Common myeloid progenitor, CD34-positive (primary cell): ENCODE results near the gene WIF1. TPM values are rescaled to one million over a fixed set of nuclear protein-coding genes. Genes with fewer than 3 reads are reported as not detected.
A peak's percentile ranks its signal among the peaks of the same experiment; 100 is the strongest.

Source experiments
- CTCF ChIA-PET: fragments of 350-600 bp; sonication (Branson Sonifier 250); formaldehyde crosslinking; loops from one replicate; lab custom pipeline; 2021; ENCODE audit warnings: antibody characterized with exemption; lab: Charles Lee
- POLR2A ChIA-PET: fragments of 350-600 bp; sonication (Branson Sonifier 250); formaldehyde crosslinking; loops from one replicate; lab custom pipeline; 2021; ENCODE audit warnings: antibody characterized with exemption; lab: Charles Lee
- DNase-seq, 3 donors: peaks; one replicate each; pipeline versions ENCODE4 v3.0.0 to v3.0.0-alpha.2; 2013
- H3K27ac ChIP-seq, 2 experiments: 1 replicate in 1 of 2; 2 replicates in 1 of 2; pipeline ENCODE4 v1.7.0; 2013; ENCODE audit warnings: inconsistent platforms in 2 of 2, low read length in 2 of 2, mild to moderate bottlenecking in 2 of 2, low read depth in 1 of 2, moderate library complexity in 1 of 2; ENCODE audit not compliant: severe bottlenecking in 2 of 2, insufficient read depth in 1 of 2, poor library complexity in 1 of 2
- H3K27me3 ChIP-seq, 5 experiments: replicated peaks in 2 of 5; 1 replicate in 3 of 5; 2 replicates in 2 of 5; pipeline versions ENCODE4 v1.6.1 to v1.7.0; 2013; ENCODE audit warnings: low read length in 4 of 5, mild to moderate bottlenecking in 2 of 5, moderate library complexity in 2 of 5, inconsistent platforms in 1 of 5; ENCODE audit not compliant: insufficient read depth in 5 of 5, control insufficient read depth in 4 of 5
- H3K36me3 ChIP-seq, 4 experiments: 1 replicate in 2 of 4; 2 replicates in 2 of 4; pipeline versions ENCODE4 v1.6.1 to v1.7.0; 2013; ENCODE audit warnings: low read length in 3 of 4, control low read depth in 1 of 4, mild to moderate bottlenecking in 1 of 4; ENCODE audit not compliant: control insufficient read depth in 4 of 4, insufficient read depth in 4 of 4
- H3K4me1 ChIP-seq, 4 experiments: 1 replicate in 3 of 4; 2 replicates in 1 of 4; pipeline versions ENCODE4 v1.6.1 to v1.7.1; 2013; ENCODE audit warnings: low read length in 3 of 4, mild to moderate bottlenecking in 3 of 4, control low read depth in 1 of 4, inconsistent platforms in 1 of 4, moderate library complexity in 1 of 4; ENCODE audit not compliant: control insufficient read depth in 4 of 4, insufficient read depth in 4 of 4; ENCODE audit errors: control extremely low read depth in 1 of 4
- H3K4me3 ChIP-seq, 7 experiments: 1 replicate in 4 of 7; 2 replicates in 3 of 7; pipeline versions ENCODE4 v1.5.1 to v1.7.0; 2013; ENCODE audit warnings: mild to moderate bottlenecking in 7 of 7, low read length in 6 of 7, moderate library complexity in 6 of 7, inconsistent platforms in 2 of 7, low read depth in 2 of 7, control low read depth in 1 of 7; ENCODE audit not compliant: insufficient read depth in 4 of 7, control insufficient read depth in 1 of 7; ENCODE audit errors: extremely low read depth in 1 of 7
- H3K9me3 ChIP-seq, 5 experiments: 1 replicate in 4 of 5; 2 replicates in 1 of 5; pipeline versions ENCODE4 v1.6.1 to v1.7.1; 2013; ENCODE audit warnings: low read length in 4 of 5, mild to moderate bottlenecking in 2 of 5, inconsistent platforms in 1 of 5, low read depth in 1 of 5, moderate library complexity in 1 of 5; ENCODE audit not compliant: control insufficient read depth in 4 of 5, insufficient read depth in 2 of 5; ENCODE audit errors: control extremely low read depth in 1 of 5
- WGBS: methylation state at CpG from one replicate; pipeline ENCODE4 v1.1.5; 2013; ENCODE audit not compliant: insufficient coverage; 5-methylcytosine and 5-hydroxymethylcytosine counted together
- polyA plus RNA-seq: library from polyadenylated mRNA; unstranded; fragments of 120-200 nt; gene quantifications from one replicate; pipeline ENCODE4 v1.2.1, GENCODE V29; 2013

WIF1 gene, protein sequence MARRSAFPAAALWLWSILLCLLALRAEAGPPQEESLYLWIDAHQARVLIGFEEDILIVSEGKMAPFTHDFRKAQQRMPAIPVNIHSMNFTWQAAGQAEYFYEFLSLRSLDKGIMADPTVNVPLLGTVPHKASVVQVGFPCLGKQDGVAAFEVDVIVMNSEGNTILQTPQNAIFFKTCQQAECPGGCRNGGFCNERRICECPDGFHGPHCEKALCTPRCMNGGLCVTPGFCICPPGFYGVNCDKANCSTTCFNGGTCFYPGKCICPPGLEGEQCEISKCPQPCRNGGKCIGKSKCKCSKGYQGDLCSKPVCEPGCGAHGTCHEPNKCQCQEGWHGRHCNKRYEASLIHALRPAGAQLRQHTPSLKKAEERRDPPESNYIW
- polyA plus RNA-seq: 0.08 TPM

DNA sequence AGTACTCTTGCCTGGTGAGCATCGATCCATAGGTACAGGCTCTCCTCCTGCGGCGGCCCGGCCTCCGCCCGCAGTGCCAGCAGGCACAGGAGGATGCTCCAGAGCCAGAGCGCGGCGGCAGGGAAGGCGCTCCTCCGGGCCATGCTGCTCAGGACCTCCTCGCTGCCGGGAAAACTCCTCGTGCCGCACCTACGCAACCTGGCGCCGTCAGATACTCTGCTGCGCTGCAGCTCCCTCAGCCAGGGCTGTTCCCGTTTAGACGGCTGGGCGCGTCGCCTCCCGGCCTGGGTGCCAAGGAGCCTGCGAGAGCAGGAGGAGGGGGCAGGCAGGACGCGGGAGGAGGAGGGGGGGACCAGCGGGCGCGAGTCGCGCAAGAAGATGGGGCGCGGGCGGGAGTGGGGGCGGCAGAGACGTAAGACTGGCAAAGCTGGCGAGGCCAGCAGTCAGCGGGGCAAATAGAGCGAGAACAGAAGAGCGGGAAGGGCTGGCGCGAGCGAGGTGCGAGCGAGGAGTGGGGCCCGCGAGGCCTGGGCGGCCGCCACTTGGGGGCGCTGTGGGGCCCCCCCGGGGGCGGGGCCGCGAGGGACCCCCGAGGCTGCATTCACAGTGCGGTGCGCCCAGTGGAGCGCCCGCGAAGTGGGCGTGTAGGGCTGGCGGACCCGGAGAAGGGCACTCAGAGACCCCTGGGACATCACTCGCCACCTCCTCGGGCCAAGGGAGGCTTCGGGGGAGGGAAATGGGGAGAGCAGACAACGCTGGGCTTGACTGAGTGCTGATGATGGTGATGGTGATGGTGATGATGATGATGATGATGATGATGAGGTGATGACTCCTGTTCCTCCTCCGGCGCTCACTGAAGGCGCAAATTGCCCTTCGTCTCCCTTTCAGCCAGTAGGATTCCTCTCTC, at the start of gene WIF1:
WIF1 (minus strand) TSS at position 257 of the 907 bp plus-strand sequence; CDS start at position 143, 114 bp downstream.
- H3K9me3 ChIP-seq: no peaks in the 10 kb centered on the region
- H3K4me3 ChIP-seq: peak within 1 kb of the TSS; percentile 27 to 63 (median 50)
- POLR2A ChIA-PET: interaction anchor here (0.6 kb wide), 1 partner anchor 649 kb away, joined by 3 read pairs; no protein-coding TSS in a partner anchor
- peaks cover 8 to 35% (median 20%) of the 10 kb centered on the region in 5 experiments for H3K27me3 ChIP-seq
- no peaks in the 10 kb centered on the region for H3K36me3 ChIP-seq
- CTCF ChIA-PET: interaction anchor here (0.7 to 2.8 kb wide), 9 partner anchors 9 to 231 kb away, joined by 3 to 15 read pairs (median 3); no protein-coding TSS in a partner anchor
- H3K27ac ChIP-seq: no peak within 1 kb of the TSS
- peaks cover 0 to 30% (median 22%) of the 10 kb centered on the region in 4 experiments for H3K4me1 ChIP-seq
- peak; percentile 44 to 68 (median 63) for DNase-seq
- WGBS: 3% methylated on average over 61 of the region's 73 CpGs

DNA sequence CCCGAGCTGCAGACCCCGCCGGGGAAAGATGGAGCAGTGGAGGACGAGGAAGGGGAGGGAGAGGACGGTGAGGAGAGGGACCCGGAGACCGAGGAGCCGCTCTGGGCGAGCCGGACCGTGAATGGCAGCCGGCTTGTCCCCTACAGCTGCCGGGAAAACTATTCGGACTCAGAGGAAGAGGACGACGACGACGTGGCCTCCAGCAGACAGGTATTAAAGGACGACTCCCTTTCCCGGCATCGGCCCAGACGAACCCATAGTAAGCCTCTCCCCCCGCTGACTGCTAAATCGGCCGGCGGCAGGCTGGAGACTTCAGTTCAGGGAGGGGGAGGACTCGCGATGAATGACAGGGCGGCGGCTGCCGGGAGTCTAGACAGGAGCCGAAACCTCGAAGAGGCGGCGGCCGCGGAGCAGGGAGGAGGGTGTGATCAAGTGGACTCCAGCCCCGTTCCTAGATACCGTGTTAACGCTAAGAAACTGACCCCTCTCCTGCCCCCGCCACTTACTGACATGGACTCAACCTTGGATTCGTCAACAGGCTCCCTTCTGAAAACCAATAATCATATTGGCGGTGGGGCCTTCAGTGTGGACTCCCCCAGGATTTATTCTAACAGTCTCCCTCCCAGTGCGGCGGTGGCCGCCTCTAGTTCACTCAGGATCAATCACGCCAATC, 49.2 kb upstream of the WIF1 start:
- Histone ChIP-seq H3K27me3 (no peaks in the 10 kb centered on the region), H3K27ac (peak overlapping the region; percentile 92 to 96), H3K4me1 (peaks cover 15 to 52% (median 35%) of the 10 kb centered on the region in 4 experiments), H3K36me3 (peaks cover 0 to 12% (median 5%) of the 10 kb centered on the region in 4 experiments), H3K9me3 (no peaks in the 10 kb centered on the region), H3K4me3 (peak overlapping the region; percentile 75 to 100 (median 96))
- 0% methylated on average over 43 of the region's 47 CpGs for WGBS
- POLR2A ChIA-PET: interaction anchor here (0.6 to 2.8 kb wide), 4 partner anchors 10 to 62 kb away, joined by 3 to 14 read pairs (median 4); no protein-coding TSS in a partner anchor
- CTCF ChIA-PET: interaction anchor here (1.2 to 2.7 kb wide), 7 partner anchors 8 to 110 kb away, joined by 3 to 23 read pairs (median 5); no protein-coding TSS in a partner anchor
- DNase-seq: peak; percentile 34 to 70 (median 50)

DNA sequence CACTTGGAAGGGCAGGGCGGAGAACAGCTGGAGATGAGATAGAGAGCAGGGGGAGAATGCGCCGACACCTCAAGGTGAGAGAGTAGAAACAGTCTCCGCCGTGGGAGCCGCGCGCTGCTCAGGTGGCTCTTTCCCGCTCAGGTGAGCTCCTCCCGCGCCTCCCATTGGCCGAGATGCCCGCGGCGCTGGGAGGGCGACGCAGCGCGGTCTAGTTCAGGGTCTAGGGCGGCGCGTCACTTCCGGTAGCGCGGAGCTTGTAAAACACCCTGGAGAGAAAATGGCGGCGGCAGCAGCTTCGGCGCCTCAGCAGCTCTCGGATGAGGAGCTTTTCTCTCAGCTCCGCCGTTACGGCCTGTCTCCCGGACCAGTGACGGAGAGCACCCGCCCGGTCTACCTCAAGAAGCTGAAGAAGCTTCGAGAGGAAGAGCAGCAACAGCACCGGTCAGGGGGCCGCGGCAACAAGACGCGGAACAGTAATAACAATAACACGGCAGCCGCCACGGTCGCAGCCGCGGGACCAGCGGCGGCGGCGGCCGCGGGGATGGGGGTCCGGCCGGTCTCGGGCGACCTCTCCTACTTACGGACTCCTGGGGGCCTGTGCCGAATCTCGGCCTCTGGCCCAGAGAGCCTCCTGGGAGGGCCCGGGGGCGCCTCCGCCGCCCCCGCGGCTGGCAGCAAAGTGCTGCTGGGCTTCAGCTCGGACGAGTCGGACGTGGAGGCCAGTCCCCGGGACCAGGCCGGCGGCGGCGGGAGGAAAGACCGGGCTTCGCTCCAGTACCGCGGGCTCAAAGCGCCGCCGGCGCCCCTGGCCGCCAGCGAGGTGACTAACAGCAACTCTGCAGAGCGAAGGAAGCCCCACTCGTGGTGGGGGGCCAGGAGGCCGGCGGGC, 48.5 kb upstream of the WIF1 start, which contains the start of gene LEMD3:
LEMD3 (plus strand) TSS at position 264 of the 889 bp plus-strand sequence; CDS start at position 278, 14 bp downstream.
- peak within 1 kb of the TSS; percentile 75 to 100 (median 96) for H3K4me3 ChIP-seq
- WGBS: 0% methylated on average over 81 of the region's 91 CpGs
- peak; percentile 94 to 97 (median 96) for DNase-seq
- H3K9me3 ChIP-seq: no peaks in the 10 kb centered on the region
- ChIA-PET POLR2A (interaction anchor here (0.6 to 2.8 kb wide), 5 partner anchors 17 to 112 kb away, joined by 3 to 14 read pairs (median 3); no protein-coding TSS in a partner anchor), CTCF (interaction anchor here (1.1 to 3.0 kb wide), 9 partner anchors 12 to 111 kb away, joined by 3 to 23 read pairs (median 4); no protein-coding TSS in a partner anchor)
- peaks cover 0 to 7% (median 0%) of the 10 kb centered on the region in 4 experiments for H3K36me3 ChIP-seq
- H3K4me1 ChIP-seq: peaks cover 15 to 48% (median 32%) of the 10 kb centered on the region in 4 experiments
- no peaks in the 10 kb centered on the region for H3K27me3 ChIP-seq
- H3K27ac ChIP-seq: peak within 1 kb of the TSS; percentile 92 to 96

DNA sequence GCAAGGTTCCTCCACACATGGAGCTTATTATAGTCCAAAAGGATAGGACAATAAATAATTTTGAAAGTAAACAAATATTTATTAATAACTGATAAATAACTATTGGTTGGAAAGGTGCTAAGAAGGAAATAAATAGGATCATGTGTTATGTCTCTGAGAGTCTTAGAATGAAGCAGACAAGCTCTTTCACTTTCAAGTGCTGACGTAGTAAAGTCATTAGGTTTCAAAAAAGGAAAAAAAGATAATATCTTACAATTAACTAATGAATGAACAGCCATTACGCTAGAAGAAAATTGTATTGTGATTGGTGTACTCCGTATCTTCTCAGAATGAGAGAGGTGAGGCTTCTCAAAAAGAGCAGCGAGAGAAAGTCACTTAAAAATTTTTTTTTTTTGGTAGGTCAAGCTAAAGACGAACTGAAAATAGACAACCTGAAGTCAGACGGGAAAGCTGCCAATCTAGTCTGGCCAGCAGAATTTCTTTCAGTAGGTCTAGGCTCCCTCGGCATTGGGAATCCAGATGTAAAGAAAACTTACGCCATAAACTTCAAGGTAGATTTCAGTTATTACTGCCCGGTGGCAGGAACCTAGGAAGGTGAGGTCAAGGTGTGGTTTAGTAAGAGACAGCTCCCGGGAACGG, 47.7 kb upstream of the WIF1 start:
- no peaks in the 10 kb centered on the region for H3K27me3 ChIP-seq
- DNase-seq: peak; percentile 35 to 74 (median 62)
- H3K27ac ChIP-seq: peak overlapping the region; percentile 92 to 96
- 2% methylated on average over 10 of the region's 11 CpGs for WGBS
- peaks cover 0 to 3% (median 0%) of the 10 kb centered on the region in 4 experiments for H3K36me3 ChIP-seq
- peaks cover 15 to 43% (median 29%) of the 10 kb centered on the region in 4 experiments for H3K4me1 ChIP-seq
- no peaks in the 10 kb centered on the region for H3K9me3 ChIP-seq
- H3K4me3 ChIP-seq: peak overlapping the region; percentile 75 to 100 (median 96)
- ChIA-PET POLR2A (interaction anchor here (0.6 to 2.8 kb wide), 5 partner anchors 41 to 113 kb away, joined by 3 to 14 read pairs (median 4); no protein-coding TSS in a partner anchor), CTCF (interaction anchor here (0.6 to 3.0 kb wide), 11 partner anchors 12 to 112 kb away, joined by 3 to 23 read pairs (median 4); no protein-coding TSS in a partner anchor)

DNA sequence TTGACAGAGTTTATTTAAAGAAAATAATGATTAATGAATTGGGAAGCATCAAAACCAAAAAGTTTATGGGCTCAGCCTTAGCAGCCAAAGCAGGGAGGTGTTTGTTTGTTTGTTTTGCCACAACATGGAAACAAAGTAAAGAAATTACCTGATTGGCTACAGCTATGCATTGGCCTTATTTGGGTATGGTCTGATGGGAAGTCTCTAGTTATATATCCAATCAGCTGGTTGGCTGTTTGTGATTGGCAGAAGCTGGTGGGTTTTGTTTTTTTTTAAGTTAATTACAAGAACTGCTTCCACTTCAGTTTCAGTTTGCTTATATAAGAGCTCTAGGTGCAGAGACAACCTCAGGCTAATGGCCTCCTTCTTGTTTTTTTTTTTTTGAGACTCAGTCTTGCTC, 43.7 kb upstream of the WIF1 start:
- H3K27ac ChIP-seq: no peak overlapping the region
- H3K4me1 ChIP-seq: peaks cover 0 to 11% (median 5%) of the 10 kb centered on the region in 4 experiments
- no peaks in the 10 kb centered on the region for H3K27me3 ChIP-seq
- H3K36me3 ChIP-seq: no peaks in the 10 kb centered on the region
- ChIA-PET POLR2A (no interaction called here), CTCF (interaction anchor here (1.6 kb wide), 1 partner anchor 8 kb away, joined by 4 read pairs; no protein-coding TSS in a partner anchor)
- DNase-seq: peak in 1 of 3 donors; percentile 26
- H3K9me3 ChIP-seq: no peaks in the 10 kb centered on the region
- H3K4me3 ChIP-seq: no peak overlapping the region
